Fibroblast of peridontal ligament (primary cell): ENCODE measurements around the gene METTL6.
A peak's percentile ranks its signal among the peaks of the same experiment; 100 is the strongest.

ENCODE experiments used
- DNase-seq: peaks from one replicate; pipeline ENCODE4 v3.0.0-alpha.2; 2010; ENCODE audit errors: extremely low read depth

Gene METTL6

DNA sequence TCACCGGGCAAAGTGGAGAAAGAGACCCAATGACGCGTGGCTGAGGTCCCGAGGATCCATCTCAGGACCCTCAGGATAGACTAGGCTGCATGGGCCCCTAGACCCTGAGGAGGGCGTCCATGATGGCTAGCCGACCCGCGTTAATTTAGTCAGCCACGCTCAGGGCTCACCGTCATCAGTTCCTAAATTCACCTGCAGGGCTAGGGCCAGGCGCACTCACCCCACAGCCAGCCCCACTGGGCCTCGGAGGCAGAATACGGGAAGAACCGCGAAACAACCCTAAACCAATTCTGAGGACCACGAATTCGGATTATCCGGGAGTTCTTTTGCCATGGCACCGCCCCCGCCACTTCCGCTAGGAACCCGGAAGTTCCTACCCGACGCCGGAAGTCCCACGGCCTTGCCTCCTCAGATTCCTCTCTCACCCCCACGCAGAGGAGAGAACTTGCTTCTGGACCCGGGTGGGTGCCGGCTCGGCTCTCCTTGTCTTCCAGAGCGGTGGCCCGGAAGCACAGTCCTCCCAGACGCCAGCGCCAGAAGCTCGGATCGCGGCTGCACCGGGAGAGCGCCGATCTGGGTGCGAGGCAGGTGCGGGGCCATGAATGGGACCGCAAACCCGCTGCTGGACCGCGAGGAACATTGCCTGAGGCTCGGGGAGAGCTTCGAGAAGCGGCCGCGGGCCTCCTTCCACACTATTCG is at the start of gene METTL6, which contains the start of gene EAF1:
TSS of gene METTL6 (minus strand) at position 363 of the 699 bp plus-strand sequence. CDS start 1,033 bp downstream, outside the sequence.
TSS of gene EAF1 (plus strand) at position 417 of the 699 bp plus-strand sequence. CDS start at position 599, 182 bp downstream.
- peak; percentile 74 for DNase-seq

GRCh38 chr3:15476378-15476777 is 49.0 kb upstream of the METTL6 start:
- no peak for DNase-seq

DNA sequence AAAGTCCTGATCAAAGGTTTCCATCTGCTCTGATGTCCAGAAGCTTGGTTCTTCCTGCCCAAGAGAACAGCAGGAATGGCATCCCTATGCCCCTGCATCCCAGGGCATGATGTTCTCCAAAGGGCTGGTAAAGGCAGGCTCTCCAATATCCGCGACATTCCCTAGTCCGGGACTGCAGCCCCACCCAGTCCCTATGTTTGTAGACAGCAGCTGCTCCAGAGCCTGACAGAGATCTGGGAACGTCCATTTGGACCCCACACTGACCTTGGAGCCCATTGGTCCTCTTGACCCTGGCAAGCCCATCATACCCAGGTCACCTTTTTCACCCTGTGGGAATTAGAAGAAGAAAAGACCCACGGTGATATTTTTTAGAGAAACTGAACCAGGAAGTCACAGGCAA is 47.8 kb upstream of the METTL6 start:
- DNase-seq = no peak

GRCh38 chr3:15471861-15472260 is 44.5 kb upstream of the METTL6 start:
- no peak for DNase-seq

GRCh38 chr3:15470849-15471248 is 43.5 kb upstream of the METTL6 start:
- no peak for DNase-seq

GRCh38 chr3:15470261-15470660 is 42.9 kb upstream of the METTL6 start:
- no peak for DNase-seq

DNA sequence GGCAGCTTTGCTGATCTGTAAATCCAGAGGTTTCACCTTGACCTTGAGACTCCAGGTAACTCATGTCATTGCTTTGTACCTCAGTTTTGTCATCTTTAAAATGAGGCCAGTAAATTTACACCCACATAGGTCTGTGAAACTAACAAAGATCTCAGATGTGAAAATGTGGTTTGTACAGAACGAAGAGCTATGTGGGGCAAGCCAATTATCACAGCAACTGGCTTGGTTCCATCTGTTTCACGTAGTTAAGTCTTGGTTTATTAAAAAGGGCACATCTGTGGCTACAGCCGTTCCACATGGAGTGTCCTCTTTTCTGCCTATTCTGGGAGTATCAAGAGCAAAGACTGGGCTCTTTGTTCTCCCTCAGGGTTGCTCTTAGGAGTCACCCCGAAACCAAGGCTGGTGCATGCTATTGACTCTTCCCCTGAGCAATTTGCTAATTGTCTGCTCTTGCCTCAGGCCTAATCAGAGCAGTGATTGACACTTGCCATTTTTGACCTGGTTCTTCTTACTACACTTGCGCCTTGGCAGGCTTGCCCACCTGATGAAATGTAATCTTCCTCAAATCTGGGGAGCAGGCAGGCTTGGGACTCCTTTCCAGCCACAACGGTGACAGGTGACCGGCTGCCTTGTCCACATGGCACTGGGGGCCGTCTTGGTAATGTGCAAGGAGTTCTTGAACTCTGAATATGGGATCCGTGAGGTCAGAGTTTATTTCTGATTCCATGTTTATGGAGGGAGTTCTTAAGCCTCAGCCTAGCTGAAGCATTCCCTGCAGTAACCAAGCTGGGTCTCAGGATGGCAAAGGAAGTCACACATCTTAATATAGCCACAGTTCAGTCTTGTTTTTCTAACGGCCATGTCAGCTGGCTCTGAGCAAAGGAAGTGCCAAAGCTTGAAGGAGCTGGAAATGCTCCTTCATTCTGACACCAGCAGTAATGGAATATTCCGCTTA is 40.2 kb upstream of the METTL6 start:
- no peak for DNase-seq

GRCh38 chr3:15465876-15466585 is 38.7 kb upstream of the METTL6 start:
- DNase-seq = no peak

- no peak for DNase-seq
Measured at GRCh38 chr3:15462451-15462850, 35.1 kb upstream of the METTL6 start.

- no peak for DNase-seq
Measured at GRCh38 chr3:15460891-15461531, 33.7 kb upstream of the METTL6 start.

- DNase-seq = no peak
Measured at GRCh38 chr3:15458212-15458780, 31.0 kb upstream of the METTL6 start.

- DNase-seq = peak; percentile 28
Measured at GRCh38 chr3:15456915-15457314, 29.6 kb upstream of the METTL6 start.

DNA sequence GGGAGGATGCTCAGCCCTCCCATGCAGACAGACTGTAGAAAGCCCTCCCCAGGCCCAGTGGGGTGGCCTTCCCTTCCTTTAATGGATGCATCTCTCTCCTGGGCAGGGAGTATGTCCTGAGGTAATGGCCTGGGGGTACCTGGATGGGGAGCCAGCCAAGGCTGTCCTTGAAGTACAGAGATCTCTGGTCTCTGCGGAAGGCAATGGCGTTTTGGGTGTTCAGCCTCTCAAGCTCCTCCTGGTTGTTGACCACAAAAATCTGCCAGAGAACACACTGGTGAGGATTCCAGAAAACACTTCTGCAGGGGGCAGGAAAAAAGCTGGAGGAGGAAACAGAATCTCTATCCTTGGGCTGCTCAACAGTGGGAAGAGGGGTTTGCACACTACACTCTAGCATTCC is 29.0 kb upstream of the METTL6 start:
- peak; percentile 14 for DNase-seq

DNA sequence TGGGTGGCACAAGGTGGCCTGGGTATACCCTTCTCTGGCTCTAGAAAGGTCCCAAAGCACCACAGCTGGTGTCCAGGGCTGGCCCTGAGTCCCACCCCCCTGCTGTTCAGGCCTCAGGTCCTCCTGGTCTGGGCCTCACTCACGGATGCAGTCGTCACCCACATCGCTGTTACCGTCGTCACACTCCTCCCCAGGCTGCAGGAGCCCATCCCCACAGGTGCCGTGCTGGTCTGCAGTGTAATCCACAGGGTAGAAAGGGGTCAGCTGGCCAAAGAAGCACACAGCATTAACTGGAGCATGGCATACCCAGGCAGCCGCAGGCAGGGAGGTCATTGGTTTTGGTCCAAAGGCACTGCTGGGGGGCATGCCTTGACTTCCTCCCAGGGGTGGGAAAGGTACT is 28.4 kb upstream of the METTL6 start:
- no peak for DNase-seq

DNA sequence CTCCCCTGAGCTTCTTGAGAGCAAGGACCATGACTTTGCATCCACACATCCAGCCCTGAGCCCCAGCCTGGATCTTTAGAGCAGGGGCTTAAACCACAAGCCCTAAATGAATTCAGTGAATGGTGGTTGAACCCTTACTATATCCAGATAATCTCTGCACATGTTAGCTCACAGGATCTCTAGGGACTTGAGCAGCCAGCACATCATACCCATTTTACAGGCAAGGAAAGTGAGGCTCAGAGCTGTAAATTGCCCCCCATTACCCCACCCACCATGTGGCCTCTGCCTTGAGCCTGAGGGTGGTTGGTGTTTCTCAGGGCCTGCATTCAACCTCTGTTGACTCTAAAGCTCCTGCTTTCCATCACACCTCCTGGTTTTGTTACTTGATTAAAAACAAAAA is 27.6 kb upstream of the METTL6 start:
- DNase-seq = no peak

GRCh38 chr3:15453991-15454625 is 26.8 kb upstream of the METTL6 start:
- no peak for DNase-seq

DNA sequence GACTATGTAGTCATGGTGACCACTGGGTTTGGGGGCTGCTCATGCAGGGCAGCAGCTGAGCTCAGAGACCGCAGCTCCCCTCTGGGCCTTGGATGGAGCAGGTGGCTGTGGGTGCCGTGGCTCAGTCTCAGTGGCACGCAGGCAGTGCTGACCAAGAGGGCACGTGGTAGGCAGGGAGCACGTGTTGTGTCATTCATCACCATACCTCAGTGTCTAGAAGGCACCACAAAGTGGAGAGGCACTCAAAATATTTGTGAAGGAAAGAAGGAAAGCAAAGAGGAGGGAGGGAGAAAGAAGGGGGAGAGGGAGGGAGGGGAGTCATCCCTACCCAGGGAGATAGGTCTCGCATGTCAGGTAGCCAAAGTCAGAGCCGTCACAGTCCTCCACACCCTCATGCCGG is 26.2 kb upstream of the METTL6 start:
- DNase-seq = no peak

DNA sequence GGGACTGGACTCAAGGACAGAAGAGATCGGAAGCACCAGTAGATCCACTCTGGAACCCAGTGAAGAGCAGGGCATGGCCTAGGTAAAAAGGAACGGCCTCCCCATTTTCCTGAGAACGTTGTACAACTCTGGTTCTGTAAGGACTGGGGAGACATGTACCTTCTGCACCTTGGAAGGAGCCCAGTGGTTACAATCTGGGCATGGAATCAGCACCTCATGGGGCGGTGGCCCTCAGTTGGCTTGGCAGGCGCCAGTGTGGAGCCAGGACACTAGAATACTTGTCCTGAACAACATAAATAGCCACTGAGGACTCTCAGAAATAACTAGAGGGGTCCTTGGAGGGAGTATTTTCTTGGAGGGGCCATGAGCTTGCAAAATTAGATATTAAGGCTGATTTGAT is 25.6 kb upstream of the METTL6 start:
- DNase-seq = no peak

- no peak for DNase-seq
Measured at GRCh38 chr3:15452156-15452555, 24.8 kb upstream of the METTL6 start.

- DNase-seq = no peak
Measured at GRCh38 chr3:15451216-15452113, 24.1 kb upstream of the METTL6 start.
